Fibroblast of pulmonary artery (primary cell): ENCODE results near the gene WDR45.
"Not testable (repeated sequence)": the region's sequence is repeated elsewhere in the genome, so short reads cannot be mapped to it uniquely, and the experiment has no call there.

Experiments used
- DNase-seq: peaks from one replicate; pipeline ENCODE4 v3.0.0-alpha.2; 2010; ENCODE audit warnings: low read depth
- H3K4me3 ChIP-seq: replicated peaks from 2 replicates; pipeline ENCODE4 v1.5.1; 2011; ENCODE audit warnings: low read depth, mild to moderate bottlenecking, control low read depth, low read length, moderate library complexity
- CTCF ChIP-seq: IDR thresholded peaks from 2 replicates; pipeline ENCODE4 v1.5.1; 2011; ENCODE audit warnings: mild to moderate bottlenecking, control low read depth, low read length, inconsistent platforms; ENCODE audit errors: missing control alignments

Gene WDR45

GRCh38 chrX:49079489-49080428 lies at the start of gene WDR45:
Gene WDR45, minus strand, starts transcription at chrX:49079887. Its CDS starts 1,792 bp downstream, at chrX:49078095.
- DNase-seq, result peak; percentile 68
- peak within 1 kb of the TSS; percentile 71 for H3K4me3 ChIP-seq

GRCh38 chrX:49129427-49129826 lies 49.7 kb upstream of the WDR45 start:
- H3K4me3 ChIP-seq, result no peak overlapping the region
- TF ChIP-seq CTCF, result no peak
- no peak for DNase-seq

More at GRCh38 chrX:49079489-49080428, at the start of gene WDR45:
- no peak for TF ChIP-seq CTCF

- not testable (repeated sequence) for H3K4me3 ChIP-seq, DNase-seq
These were observed 48.1 kb upstream of the WDR45 start for GRCh38 chrX:49127742-49128258.

- H3K4me3 ChIP-seq, result peak overlapping the region; percentile 85
- TF ChIP-seq CTCF, result no peak
- no peak for DNase-seq
These were observed 42.8 kb upstream of the WDR45 start for GRCh38 chrX:49122499-49122898.

- TF ChIP-seq CTCF, result no peak
- DNase-seq, result peak; percentile 11
- no peak overlapping the region for H3K4me3 ChIP-seq
These were observed 40.4 kb upstream of the WDR45 start for GRCh38 chrX:49120091-49120490.

- no peak for TF ChIP-seq CTCF
- DNase-seq, result no peak
- no peak overlapping the region for H3K4me3 ChIP-seq
These were observed 37.9 kb upstream of the WDR45 start for GRCh38 chrX:49117581-49117980.

- no peak for DNase-seq
- no peak for TF ChIP-seq CTCF
- no peak overlapping the region for H3K4me3 ChIP-seq
These were observed 37.0 kb upstream of the WDR45 start for GRCh38 chrX:49116716-49117115.
